ENCODE data around the gene GATM.
"Not testable (repeated sequence)": the region's sequence is repeated elsewhere in the genome, so short reads cannot be mapped to it uniquely, and the experiment has no call there.

Gene GATM

DNA sequence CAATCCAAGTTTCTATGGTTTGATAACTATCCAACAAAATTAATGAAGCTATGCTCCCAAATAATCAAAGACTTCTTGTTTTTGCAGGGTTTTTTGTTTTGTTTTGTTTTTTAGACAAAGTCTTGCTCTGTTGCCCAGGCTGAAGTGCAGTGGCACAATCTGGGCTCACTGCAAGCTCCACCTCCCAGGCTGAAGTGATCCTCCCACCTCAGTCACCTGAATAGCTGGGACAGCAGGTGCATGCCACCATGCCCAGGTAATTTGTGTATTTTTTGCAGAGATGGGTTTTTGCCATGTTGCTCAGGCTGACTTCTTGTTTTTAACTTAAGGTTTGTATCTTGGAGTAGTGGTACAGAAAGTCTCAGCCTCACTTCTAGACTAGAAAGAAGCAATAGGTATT lies 11.0 kb upstream of the GATM start:
- in situ Hi-C loops (cut with MboI; ENCODE audit: low sequenced_read_pairs), result no loop called here

DNA sequence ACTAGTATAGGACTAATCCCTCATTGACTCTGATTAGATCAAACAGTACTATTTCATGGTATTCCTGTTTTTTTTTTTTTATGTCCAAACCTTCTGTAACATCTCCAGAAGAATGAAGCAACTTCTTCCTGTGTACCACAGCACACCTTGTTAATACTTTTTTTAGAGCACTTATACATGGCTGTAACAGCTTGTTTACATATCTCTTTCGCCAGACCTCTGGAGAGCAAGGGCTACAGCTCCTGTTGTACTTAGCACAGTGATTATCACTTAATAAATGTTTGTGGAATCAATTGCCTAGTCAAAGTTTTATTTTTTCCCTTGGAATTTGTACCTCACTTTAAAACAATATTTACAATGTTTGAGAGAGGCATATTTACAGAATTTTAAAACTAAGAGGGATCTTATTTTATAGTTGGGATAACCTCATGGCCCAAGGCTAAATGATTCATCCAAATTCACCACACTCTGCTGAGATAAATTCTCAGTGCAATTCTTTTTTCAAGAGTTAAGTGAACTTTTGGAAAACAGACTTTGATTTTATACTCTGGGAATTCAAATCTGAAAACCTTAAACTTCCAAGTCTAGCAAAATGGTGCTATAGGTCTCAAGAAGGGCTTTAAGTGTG lies 9.2 kb upstream of the GATM start:
- in situ Hi-C loops (cut with MboI; ENCODE audit: low sequenced_read_pairs), result no loop called here

DNA sequence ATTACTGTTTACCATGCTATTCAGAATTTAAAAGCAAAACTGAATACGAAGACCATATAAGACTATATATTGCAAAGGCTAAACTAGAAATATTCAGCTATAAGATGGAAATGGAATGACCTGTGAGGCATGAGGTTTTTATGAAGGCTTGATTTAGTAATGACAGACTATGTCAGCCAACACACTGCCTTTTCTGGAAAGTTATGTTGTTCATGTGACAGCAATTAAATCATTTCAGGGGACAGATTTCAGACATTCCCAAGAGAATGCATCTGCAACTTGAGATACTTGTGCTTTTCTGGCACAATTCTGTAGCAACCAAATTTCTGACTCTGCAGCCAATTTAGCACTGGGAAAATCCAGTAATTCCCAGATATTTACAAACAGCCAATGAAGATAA lies 8.6 kb upstream of the GATM start:
- in situ Hi-C loops (cut with MboI; ENCODE audit: low sequenced_read_pairs), result no loop called here

DNA sequence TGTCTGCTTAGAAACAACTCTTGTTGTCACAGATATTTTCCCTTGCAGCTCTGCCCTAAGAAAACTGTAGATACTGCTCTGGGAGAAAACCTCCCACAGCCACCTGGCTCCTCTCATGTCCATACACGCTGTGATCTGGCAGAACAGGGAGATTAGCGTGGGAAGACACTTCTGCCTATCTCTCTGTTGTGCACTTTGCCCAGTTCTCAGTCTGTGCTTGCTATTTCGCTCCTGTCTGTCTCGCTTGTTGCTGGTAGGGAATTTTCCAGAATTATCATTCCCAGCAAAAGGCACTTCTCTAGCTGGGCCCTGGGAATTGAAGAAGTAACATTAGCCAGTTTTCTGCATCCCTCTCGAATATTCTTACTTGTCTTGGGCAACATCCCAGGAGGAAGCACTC lies 8.1 kb upstream of the GATM start:
- in situ Hi-C loops (cut with MboI; ENCODE audit: low sequenced_read_pairs), result no loop called here

DNA sequence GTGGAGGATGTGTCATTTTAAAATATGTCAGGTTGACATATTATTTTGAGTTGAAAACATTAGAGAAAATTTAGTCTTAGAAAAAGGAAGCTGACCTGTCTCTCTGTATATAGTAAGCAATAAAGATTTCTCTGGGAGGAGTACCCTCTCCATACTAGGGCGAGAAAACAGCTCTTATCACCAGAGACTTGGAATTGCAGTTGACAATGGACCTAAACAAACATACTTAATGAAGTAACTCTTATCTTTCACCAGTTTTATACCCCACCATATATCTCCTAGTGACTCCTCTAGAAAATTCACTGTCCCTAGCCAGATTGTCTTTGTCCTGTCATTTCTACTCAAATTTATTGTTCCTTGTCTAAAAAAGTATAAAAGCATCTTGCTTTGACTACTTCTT lies 7.2 kb upstream of the GATM start:
- in situ Hi-C loops (cut with MboI; ENCODE audit: low sequenced_read_pairs), result no loop called here

DNA sequence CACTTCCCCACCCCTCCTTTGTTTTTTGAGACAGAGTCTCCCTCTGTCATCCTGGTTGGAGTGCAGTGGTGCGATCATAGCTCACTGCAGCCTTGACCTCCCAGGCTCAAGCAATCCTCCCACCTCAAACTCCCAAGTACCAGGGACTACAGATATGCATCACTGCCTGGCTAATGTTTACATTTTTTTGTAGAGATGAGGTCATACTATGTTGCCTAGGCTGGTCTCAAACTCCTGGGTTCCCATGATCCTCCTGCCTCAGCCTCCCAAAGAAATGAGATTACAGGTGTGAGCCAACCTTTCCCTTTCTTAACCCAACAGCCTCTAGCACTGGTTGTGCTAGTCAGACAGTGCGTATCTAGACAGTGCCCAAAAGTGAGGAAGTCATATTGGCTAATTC lies 6.4 kb upstream of the GATM start:
- in situ Hi-C loops (cut with MboI; ENCODE audit: low sequenced_read_pairs), result no loop called here

DNA sequence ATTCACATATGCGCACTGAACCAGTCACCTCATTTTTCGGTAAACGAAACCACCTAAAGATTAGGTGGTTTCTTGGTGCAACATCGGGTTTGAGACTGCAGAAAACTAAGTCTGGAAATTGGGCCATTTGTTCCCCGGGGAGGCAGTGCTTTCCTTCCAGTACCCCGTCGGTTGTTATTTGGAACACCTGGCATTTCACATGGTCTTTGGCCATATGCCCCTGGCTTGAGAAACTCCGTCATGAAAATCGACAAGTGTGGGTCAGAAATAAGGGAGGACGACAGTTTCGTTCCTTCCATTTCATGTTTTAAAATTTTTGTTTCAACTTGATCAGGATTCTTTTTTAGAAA lies 544 bp upstream of the GATM start:
- in situ Hi-C loops (cut with MboI; ENCODE audit: low sequenced_read_pairs), result no loop called here

DNA sequence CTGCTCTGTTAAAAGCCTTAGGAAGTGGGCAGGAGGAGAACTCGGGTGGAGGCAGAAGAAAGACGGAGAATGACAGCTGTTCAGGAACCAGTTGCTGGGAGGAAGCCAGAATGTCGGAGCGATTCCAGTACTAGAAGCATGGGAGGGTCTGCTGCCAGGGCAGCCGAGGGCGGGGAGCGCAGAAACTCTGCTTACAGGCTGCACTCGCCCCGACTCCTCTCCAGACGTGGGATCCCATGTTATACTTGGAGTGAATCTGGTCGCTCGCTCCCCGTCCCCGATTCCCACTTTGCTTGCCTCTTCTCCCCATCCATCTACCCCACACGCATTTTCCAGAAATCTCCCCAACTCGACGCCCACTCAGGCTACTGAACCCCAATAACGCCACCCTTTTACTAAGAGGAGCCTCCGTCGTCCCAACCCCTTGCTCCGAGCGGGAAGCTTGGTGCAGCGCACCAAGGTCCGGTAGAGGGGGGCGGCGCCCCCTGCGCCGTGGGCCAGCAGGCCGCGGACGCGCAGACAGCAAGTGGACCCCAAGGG lies 665 bp downstream of the GATM start:
- in situ Hi-C loops (cut with MboI; ENCODE audit: low sequenced_read_pairs), result no loop called here

DNA sequence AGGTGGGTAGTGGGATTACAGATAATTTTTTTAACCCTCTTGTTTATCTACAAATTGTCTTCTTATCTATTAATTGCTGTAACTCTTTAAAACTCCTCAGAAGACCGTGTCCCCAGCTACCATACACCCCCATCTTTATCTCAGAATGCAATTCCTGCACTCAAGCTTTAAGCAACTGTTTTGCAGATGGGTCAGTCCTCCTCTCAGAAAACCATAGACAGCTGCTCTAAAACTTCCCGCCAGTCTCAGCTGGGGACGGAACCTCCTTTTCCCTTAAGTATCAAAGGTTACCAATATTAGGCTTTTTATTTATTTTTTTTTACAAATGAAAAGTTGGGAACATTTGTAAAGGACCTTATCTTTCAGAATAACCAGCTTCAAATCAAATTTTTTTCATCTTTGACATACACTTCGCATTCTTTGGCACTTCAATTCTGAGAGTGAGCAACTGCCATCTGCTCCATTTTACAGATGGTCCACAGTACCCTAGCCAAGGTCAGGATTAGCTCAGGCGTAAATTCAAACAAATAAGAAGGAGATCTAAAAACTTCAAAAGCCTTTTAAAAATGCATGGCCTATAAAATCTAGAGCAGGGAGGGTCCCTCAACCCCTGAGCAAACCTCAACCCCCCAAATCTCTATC lies 1.3 kb downstream of the GATM start:
- in situ Hi-C loops (cut with MboI; ENCODE audit: low sequenced_read_pairs), result no loop called here

DNA sequence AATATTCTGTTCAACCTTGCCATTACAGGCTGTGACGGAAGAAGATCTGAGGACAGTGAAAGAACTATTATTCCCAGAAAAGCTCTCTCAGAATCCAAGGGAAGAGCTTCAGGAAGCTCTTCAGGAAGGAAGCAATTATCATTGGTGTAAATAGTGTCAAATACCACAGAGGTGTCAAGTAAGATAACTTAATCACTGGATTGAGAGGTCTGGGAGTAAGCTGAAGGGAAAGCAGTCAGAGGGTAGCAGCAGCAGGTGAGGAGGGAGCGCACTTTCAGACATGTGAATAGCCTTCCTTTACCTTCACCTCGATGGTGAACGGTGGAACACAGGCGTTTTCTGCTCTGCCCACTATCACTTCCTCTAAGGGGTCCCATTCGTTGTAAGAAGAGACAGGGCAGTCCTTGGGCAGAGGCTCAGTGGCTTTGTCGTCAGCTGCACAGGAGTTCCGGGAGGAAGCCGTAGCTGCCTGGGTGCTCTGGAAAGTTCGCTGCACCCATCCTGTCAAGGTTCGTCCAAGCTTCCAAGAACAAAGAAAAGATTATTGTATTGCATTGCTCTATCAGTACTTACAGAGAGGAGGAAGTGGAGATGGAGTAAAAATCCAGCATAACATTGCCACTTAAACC lies 1.9 kb downstream of the GATM start:
- in situ Hi-C loops (cut with MboI; ENCODE audit: low sequenced_read_pairs), result no loop called here

DNA sequence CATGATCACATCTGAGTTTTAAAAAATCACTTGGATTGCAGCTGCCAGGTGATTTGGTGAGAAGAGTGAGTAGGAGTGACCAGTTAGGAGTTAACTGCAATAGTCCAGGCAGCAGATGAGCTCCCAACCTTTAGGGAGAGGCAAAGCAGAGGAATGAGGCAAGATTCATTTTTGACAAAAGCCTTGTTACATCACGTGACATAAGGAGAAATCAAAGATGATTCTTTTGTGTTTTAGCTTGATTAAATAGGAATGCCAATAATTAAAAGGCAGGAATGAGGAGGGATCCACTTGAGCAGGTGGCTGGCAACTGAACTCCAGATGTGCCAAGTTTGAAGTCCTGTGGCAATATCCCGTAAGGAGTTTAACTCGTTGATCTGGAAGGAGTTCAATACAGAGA lies 2.5 kb downstream of the GATM start:
- in situ Hi-C loops (cut with MboI; ENCODE audit: low sequenced_read_pairs), result no loop called here

DNA sequence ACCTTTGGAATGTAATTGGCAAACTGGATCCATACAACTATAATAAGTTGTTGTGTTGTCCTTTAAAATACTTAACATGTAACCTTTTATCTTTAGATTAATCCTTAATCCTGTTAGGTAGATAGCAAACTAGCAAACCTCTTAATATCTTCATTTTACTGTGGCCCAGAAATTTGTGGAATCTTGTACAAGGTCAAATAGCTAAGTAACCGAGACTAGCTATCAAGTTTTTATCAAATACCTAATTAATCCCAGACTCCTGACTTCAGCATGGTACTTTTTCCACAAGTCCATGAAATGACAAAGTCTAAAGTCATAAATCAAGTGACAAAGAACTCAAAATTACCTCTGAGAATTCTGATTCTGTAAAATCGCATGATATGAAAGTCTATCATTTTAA lies 4.4 kb downstream of the GATM start:
- in situ Hi-C loops (cut with MboI; ENCODE audit: low sequenced_read_pairs), result no loop called here

DNA sequence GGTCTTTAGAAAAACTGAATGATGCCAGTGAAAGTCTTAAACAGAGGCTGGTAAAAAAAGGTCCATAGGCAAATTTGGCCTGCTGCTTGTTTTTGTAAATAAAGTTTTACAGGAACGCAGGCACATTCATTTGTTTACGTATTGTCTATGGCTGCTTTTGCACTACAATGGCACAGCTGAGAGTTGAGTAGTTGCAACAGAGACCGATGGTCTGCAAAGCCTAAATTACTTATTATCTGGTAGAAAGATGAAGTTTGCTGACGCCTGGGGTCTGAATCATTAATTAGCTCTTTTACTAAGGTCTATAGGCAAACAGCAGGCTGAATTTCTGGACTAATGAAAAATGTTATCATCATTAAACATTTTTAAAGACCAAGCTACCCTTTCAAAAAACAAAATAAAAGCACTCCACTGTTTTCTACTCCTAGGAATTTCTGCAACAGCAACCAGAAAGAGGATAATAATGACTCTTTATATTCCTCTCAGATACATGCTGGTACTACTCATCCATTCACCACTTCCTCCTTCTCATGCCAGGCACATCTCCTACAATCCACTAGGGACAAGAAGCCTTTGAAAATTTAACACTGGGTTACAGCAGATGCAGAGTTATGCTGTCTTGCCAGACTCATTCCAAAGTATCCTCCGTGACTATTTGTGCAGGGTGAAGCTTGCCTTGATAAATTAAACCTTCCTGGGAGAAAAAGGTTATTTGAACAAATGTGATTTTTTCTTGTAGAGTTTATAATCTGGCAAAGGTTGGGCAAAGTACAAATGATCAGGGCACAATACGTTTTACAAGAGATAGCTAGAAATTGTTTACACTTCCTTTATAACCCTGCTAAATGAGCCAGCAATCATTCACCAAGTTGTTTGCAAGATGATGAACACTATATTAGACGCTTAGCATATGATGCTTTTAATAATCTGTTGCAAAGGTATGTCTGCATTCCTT lies 6.0 kb downstream of the GATM start:
- in situ Hi-C loops (cut with MboI; ENCODE audit: low sequenced_read_pairs), result no loop called here

DNA sequence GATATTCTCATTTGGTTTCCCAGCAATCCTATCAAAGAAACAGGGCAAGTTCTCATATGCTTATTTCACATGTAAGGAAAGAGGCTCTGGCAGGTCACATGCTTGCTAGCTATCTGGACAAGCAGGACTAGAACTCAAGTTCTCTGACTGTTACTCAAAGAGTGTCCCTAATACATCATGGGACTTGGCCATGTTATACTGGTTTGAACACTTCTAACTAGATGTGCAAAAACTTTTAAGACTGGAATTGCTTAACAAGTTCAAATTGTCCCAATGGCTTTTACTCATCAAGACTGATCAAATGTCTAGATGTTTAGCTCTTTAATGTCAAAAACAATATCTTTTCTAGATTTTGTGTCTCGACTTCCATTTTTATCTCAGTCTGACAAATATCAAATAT lies 6.8 kb downstream of the GATM start:
- in situ Hi-C loops (cut with MboI; ENCODE audit: low sequenced_read_pairs), result no loop called here

DNA sequence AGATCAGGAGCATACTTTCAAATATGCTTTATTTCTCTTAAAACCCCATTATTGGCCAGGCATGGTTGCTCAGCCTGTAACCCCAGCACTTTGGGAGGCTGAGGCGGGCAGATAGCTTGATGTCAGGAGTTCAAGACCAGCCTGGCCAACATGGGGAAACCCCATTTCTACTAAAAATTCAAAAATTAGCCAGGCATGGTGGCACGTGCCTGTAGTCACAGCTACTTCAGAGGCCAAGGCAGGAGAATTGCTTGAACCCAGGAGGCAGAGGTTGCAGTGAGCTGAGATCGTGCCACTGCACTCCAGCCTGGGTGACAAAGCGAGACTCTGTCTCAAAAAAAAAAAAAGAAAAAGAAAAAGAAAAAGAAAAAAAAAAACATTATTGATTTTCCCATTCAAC lies 8.3 kb downstream of the GATM start:
- in situ Hi-C loops (cut with MboI; ENCODE audit: low sequenced_read_pairs), result not testable (repeated sequence)

DNA sequence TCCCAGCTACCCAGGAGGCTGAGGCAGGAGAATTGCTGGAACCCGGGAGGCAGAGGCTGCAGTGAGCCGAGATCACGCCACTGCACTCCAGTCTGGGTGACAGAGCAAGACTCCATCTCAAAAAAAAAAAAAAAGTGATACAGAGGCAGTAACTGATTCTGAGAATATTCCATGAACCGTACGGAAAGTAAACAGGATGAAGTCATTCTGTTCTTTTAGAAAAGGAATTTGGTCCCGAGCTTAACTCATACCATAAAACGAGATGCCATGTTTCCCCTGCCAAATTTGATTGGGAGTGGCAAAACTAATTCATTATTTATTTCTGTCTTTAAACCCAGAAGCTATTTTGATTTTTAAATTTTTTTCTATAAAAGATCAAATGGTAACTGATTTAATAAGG lies 11.1 kb downstream of the GATM start:
- in situ Hi-C loops (cut with MboI; ENCODE audit: low sequenced_read_pairs), result not testable (repeated sequence)

DNA sequence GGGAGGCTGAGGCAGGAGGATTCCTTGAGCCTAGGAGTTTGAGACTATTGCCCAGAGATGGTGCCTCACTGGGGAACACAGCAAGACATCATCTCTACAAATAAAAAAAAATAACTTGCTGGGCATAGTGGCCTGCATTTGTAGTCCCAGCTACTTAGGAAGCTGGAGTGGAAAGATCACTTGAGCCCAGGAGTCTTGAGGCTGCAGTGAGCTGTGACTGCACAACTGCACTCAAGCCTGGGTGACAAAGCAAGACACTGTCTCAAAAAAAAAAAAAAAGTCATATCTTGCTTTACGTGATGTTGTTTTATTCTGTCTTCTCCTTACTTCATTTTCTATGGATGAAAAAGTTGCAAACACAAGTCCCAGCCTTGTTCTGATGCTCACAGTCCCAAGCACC lies 14.1 kb downstream of the GATM start:
- in situ Hi-C loops (cut with MboI; ENCODE audit: low sequenced_read_pairs), result no loop called here

DNA sequence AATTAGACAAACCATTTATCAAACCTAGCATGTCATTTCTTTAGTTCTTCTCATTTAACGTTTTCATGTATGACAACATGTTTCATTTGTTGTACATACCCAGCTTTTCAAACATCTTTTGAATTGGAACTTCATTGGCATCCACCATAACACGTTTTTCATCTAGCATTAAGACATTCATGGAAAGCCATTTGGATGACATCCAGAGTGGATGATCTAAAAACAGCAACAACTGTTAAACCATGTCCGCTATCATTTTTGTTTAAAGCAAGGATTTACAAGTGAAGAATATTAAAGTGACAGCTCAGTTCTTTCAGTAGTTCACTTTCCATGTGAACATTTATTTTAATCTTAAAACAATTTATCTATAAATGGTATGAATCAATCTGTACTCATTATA lies 14.5 kb downstream of the GATM start:
- in situ Hi-C loops (cut with MboI; ENCODE audit: low sequenced_read_pairs), result no loop called here

DNA sequence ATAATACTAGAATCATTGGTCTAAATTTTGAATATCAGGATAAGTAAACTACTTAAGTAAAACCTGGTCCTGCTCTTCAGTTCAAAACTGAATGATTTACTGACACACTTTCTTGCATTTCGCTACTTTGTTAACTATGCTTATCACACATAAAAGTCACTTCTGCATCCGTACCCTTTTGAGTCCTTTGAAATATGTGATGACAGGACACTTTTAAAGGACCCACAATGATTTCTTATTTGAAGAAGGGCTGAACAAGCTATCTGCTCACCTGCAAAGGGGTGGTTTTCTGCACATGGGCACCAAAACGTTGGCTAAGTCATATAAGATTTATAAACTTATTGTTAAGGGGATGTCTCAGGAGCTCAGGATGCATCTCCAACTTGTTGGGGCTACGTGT lies 15.0 kb downstream of the GATM start:
- in situ Hi-C loops (cut with MboI; ENCODE audit: low sequenced_read_pairs), result no loop called here

DNA sequence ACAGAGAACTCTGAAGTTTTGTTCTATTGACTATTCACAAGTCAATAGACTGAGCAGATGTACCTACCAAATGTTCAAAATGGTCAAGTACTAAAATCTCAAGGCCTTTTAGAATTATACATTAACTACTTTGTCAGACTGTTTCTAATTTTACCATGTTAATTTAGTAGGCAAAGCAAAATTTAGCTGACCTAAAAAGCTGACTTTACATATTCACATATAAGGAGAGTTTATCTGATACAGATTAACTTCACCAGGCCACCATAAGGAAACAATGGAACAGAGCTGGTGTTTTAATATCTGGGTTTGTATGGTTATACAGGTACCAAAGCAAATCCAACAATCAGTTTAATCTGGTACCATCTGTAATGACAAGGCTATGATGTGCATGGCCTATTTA lies 15.9 kb downstream of the GATM start:
- in situ Hi-C loops (cut with MboI; ENCODE audit: low sequenced_read_pairs), result no loop called here

DNA sequence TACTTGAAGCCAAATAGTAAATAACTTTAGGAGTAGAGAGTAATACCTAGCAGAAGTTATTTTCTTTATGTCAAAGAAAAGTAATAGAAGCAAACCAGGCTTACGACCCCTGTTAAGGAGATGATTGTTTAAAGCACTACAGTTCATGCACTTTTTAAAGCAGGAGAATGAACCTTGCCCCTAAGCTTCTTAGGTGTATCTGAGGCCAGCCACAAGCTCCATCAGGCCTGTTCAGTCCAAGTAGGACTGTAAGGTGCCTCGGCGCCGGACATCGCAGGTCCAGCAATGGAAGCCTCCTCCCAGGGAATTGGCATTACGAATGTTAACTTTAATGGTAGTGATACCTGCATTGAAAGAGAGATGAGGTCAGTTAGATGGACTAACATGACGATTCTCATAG lies 16.5 kb downstream of the GATM start:
- in situ Hi-C loops (cut with MboI; ENCODE audit: low sequenced_read_pairs), result no loop called here

All from HL-60/S4 (cell line).